ENCODE results near the gene CUX1. TPM values are rescaled to one million over a fixed set of nuclear protein-coding genes. Genes with fewer than 3 reads are reported as not detected.

CUX1 gene
- total RNA-seq, 1 experiment from 2014 or later = 53.5 TPM

- no peaks in the 10 kb centered on the region for H3K9me3 Mint-ChIP-seq
- no peak overlapping the region for H3K18ac ChIP-seq (ENCODE audit: insufficient read length, low read depth, low read length)
- no peak overlapping the region for H4K5ac ChIP-seq (ENCODE audit: insufficient read length, low read depth, low read length)
- peaks cover 55% of the 10 kb centered on the region for H3K79me2 ChIP-seq (ENCODE audit: insufficient read depth, low read length)
- peaks cover 9% of the 10 kb centered on the region; the same call in 1 of the 2 replicates for H3K4me1 ChIP-seq (ENCODE audit: insufficient read depth, low read length)
- no peak overlapping the region for H2BK20ac ChIP-seq (ENCODE audit: low read depth, low read length, poor library complexity, severe bottlenecking)
- no peak overlapping the region for H2AFZ ChIP-seq (ENCODE audit: low read length)
- H4K91ac ChIP-seq (ENCODE audit: insufficient read length, low read depth, low read length) = no peak overlapping the region
- no peak overlapping the region for H2BK15ac ChIP-seq (ENCODE audit: low read depth, low read length)
- H3K79me1 ChIP-seq (ENCODE audit: insufficient read depth, low read depth, low read length, poor library complexity, severe bottlenecking) = peaks cover 6% of the 10 kb centered on the region
- H3K56ac ChIP-seq (ENCODE audit: insufficient read length, low read depth, low read length) = no peak overlapping the region
- H2AK5ac ChIP-seq (ENCODE audit: insufficient read length, low read length) = no peak overlapping the region
- no peaks in the 10 kb centered on the region for H3K9me3 ChIP-seq (ENCODE audit: control insufficient read depth, low read depth, low read length)
- H2BK12ac ChIP-seq (ENCODE audit: insufficient read length, low read depth, low read length) = no peak overlapping the region
- DNase-seq = no peak
- H3T11ph ChIP-seq (ENCODE audit: low read length) = no peak overlapping the region
- no peak overlapping the region for H2BK120ac ChIP-seq (ENCODE audit: low read depth, low read length, poor library complexity, severe bottlenecking)
- no peak overlapping the region for H3K23ac ChIP-seq (ENCODE audit: insufficient read length, low read depth, low read length)
- H3K4me2 ChIP-seq (ENCODE audit: insufficient read depth, insufficient read length, low read length) = no peak overlapping the region
- no peak overlapping the region for H2BK5ac ChIP-seq (ENCODE audit: insufficient read length, low read length)
- no peak overlapping the region for H3K14ac ChIP-seq (ENCODE audit: insufficient read depth, low read length)
- peaks cover 2% of the 10 kb centered on the region for H4K20me1 ChIP-seq (ENCODE audit: control insufficient read depth, insufficient read depth, insufficient read length)
- no peak overlapping the region for H3K27ac ChIP-seq (ENCODE audit: insufficient read length, low read depth, low read length)
- peaks cover 54 to 56% of the 10 kb centered on the region in 2 experiments for H3K4me1 Mint-ChIP-seq
- H3K27me3 ChIP-seq (ENCODE audit: insufficient read depth, low read length) = no peaks in the 10 kb centered on the region; the same call in 1 of the 2 replicates
- H3K23me2 ChIP-seq (ENCODE audit: insufficient read length, low read depth, low read length, poor library complexity, severe bottlenecking) = no peaks in the 10 kb centered on the region
- no peaks in the 10 kb centered on the region; a peak in 1 of 7 replicates for H3K36me3 Mint-ChIP-seq (ENCODE audit: insufficient read depth in 1 of 3, low read depth in 3 of 3)
- no peak overlapping the region for H4K8ac ChIP-seq (replicated peaks; ENCODE audit: insufficient read length, low read depth, low read length)
- TF ChIP-seq CTCF (conservative IDR thresholded peaks at IDR 0.05) = no peak
- H3K4me3 Mint-ChIP-seq = no peak overlapping the region
- no CpG with 5 or more reads among the region's 7 CpGs for WGBS (ENCODE audit: extremely low coverage, insufficient read length, low lambda C conversion rate)
- H3K27ac Mint-ChIP-seq = peak overlapping the region in 2 of 3 experiments; percentile 57 to 70; a peak in 2 of 7 replicates
- H3K9ac ChIP-seq (ENCODE audit: extremely low read depth, insufficient read length, low read length) = no peak overlapping the region
- H3K4ac ChIP-seq (ENCODE audit: low read depth, low read length) = no peak overlapping the region
- no peaks in the 10 kb centered on the region for H3K27me3 Mint-ChIP-seq (ENCODE audit: low read depth)
These were observed 64.6 kb downstream of the CUX1 start for GRCh38 chr7:101882005-101882421.

Measured in H9 (cell line).